Tibial nerve (tissue), 4 donors: ENCODE measurements around the gene TNIK. TPM values are rescaled to one million over a fixed set of nuclear protein-coding genes. Genes with fewer than 3 reads are reported as not detected.

Experiments used
- DNase-seq, 2 donors: peaks; one replicate each; pipeline ENCODE4 v3.0.0-alpha.2; 2019; ENCODE audit warnings: low spot score in 2 of 2
- H3K27ac ChIP-seq, 4 donors: fragments of 200-600 bp; sonication (generic) in 3 of 4; one replicate each; pipeline ENCODE4 v1.5.1; 2017 to 2019; ENCODE audit warnings: mild to moderate bottlenecking in 1 of 4
- H3K27me3 ChIP-seq, 2 donors: fragments of 200-600 bp; sonication (generic) in 1 of 2; one replicate each; pipeline versions ENCODE4 v1.5.1 to v1.6.0; 2017 to 2019
- H3K36me3 ChIP-seq, 3 donors: fragments of 200-600 bp; sonication (generic); one replicate each; pipeline ENCODE4 v1.5.1; 2018 to 2019
- H3K4me1 ChIP-seq, 4 donors: fragments of 200-600 bp; sonication (generic) in 3 of 4; one replicate each; pipeline ENCODE4 v1.5.1; 2017 to 2019
- H3K4me3 ChIP-seq, 4 donors: fragments of 200-600 bp; sonication (generic) in 3 of 4; one replicate each; pipeline ENCODE4 v1.5.1; 2017 to 2019; ENCODE audit warnings: mild to moderate bottlenecking in 1 of 4, moderate library complexity in 1 of 4
- H3K9me3 ChIP-seq, 4 donors: fragments of 200-600 bp; sonication (generic) in 3 of 4; one replicate each; pipeline ENCODE4 v1.5.1; 2017 to 2019
- CTCF ChIP-seq, 5 experiments: fragments of 200-600 bp in 3 of 5; fragments of 450-650 bp in 2 of 5; sonication (generic) in 3 of 5; IDR thresholded peaks; one replicate each; pipeline ENCODE4 v1.5.1; 2016 to 2019; ENCODE audit warnings: antibody characterized with exemption in 5 of 5, mild to moderate bottlenecking in 3 of 5, moderate library complexity in 2 of 5
- EP300 ChIP-seq, 2 donors: sonication (generic); formaldehyde crosslinking; IDR thresholded peaks; one replicate each; pipeline ENCODE4 v1.6.1; 2017; ENCODE audit warnings: antibody characterized with exemption in 2 of 2, mild to moderate bottlenecking in 1 of 2
- POLR2A ChIP-seq, 2 donors: fragments of 450-650 bp; IDR thresholded peaks; one replicate each; pipeline ENCODE4 v1.6.1; 2017; ENCODE audit warnings: antibody characterized with exemption in 2 of 2, mild to moderate bottlenecking in 2 of 2, moderate library complexity in 2 of 2
- WGBS, 2 donors: methylation state at CpG; one replicate each; pipeline ENCODE4 v1.1.5; 2018; 5-methylcytosine and 5-hydroxymethylcytosine counted together
- total RNA-seq, 4 donors: library from RNA; depleted of rRNA; stranded (reverse); fragments of >200 nt; gene quantifications; one replicate each; pipeline ENCODE4 v1.1.0, GENCODE V29; 2016

Gene TNIK
- total RNA-seq, 4 donors from 2014 or later, result 5.4 to 11.1 (median 7.5) TPM

GRCh38 chr3:171277456-171278298, 182.5 kb downstream of the TNIK start:
- no peak for DNase-seq
- Histone ChIP-seq H3K9me3 (peaks cover 0 to 4% (median 0%) of the 10 kb centered on the region in 4 donors), H3K4me3 (no peak overlapping the region), H3K36me3 (no peaks in the 10 kb centered on the region), H3K27me3 (no peaks in the 10 kb centered on the region), H3K4me1 (peaks cover 0 to 11% (median 0%) of the 10 kb centered on the region in 4 donors), H3K27ac (no peak overlapping the region)
- 83 to 84% methylated on average over 5 of the region's 5 CpGs for WGBS, 2 donors
- no peak for TF ChIP-seq CTCF (IDR thresholded peaks at IDR 0.05)
- TF ChIP-seq POLR2A (IDR thresholded peaks at IDR 0.05), result no peak
- TF ChIP-seq EP300 (IDR thresholded peaks at IDR 0.05), result no peak

- Histone ChIP-seq H3K27ac (no peak overlapping the region), H3K9me3 (peaks cover 0 to 11% (median 2%) of the 10 kb centered on the region in 4 donors), H3K36me3 (no peaks in the 10 kb centered on the region), H3K4me1 (peaks cover 0 to 4% (median 0%) of the 10 kb centered on the region in 4 donors), H3K27me3 (no peaks in the 10 kb centered on the region), H3K4me3 (no peak overlapping the region)
- 34 to 46% methylated on average over 3 of the region's 3 CpGs for WGBS, 2 donors
- no peak for DNase-seq
- TF ChIP-seq EP300 (IDR thresholded peaks at IDR 0.05), result no peak
- TF ChIP-seq CTCF (IDR thresholded peaks at IDR 0.05), result no peak
- TF ChIP-seq POLR2A (IDR thresholded peaks at IDR 0.05), result no peak
Measured at GRCh38 chr3:171276923-171277322, 183.3 kb downstream of the TNIK start.

GRCh38 chr3:171274222-171274621, 186.0 kb downstream of the TNIK start:
- WGBS, 2 donors, result 85 to 90% methylated on average over 1 of the region's 1 CpG
- no peak for TF ChIP-seq CTCF (IDR thresholded peaks at IDR 0.05)
- no peak for TF ChIP-seq POLR2A (IDR thresholded peaks at IDR 0.05)
- TF ChIP-seq EP300 (IDR thresholded peaks at IDR 0.05), result no peak
- no peak for DNase-seq

GRCh38 chr3:171270541-171270940, 189.7 kb downstream of the TNIK start:
- no peaks in the 10 kb centered on the region for H3K36me3 ChIP-seq
- no peak overlapping the region for H3K4me3 ChIP-seq
- TF ChIP-seq POLR2A (IDR thresholded peaks at IDR 0.05) (no peak), EP300 (IDR thresholded peaks at IDR 0.05) (no peak), CTCF (IDR thresholded peaks at IDR 0.05) (no peak)
- no peak overlapping the region for H3K27ac ChIP-seq
- 89 to 94% methylated on average over 2 of the region's 2 CpGs for WGBS, 2 donors
- no peaks in the 10 kb centered on the region for H3K27me3 ChIP-seq
- peaks cover 0 to 19% (median 0%) of the 10 kb centered on the region in 4 donors for H3K4me1 ChIP-seq
- no peak for DNase-seq
- H3K9me3 ChIP-seq, result peaks cover 0 to 11% (median 2%) of the 10 kb centered on the region in 4 donors

More at GRCh38 chr3:171274222-171274621, 186.0 kb downstream of the TNIK start:
- Histone ChIP-seq H3K9me3 (peaks cover 0 to 11% (median 2%) of the 10 kb centered on the region in 4 donors), H3K4me3 (no peak overlapping the region), H3K27me3 (no peaks in the 10 kb centered on the region), H3K36me3 (no peaks in the 10 kb centered on the region), H3K27ac (no peak overlapping the region), H3K4me1 (peaks cover 0 to 9% (median 0%) of the 10 kb centered on the region in 4 donors)

GRCh38 chr3:171269542-171269941, 190.7 kb downstream of the TNIK start:
- TF ChIP-seq POLR2A (IDR thresholded peaks at IDR 0.05) (no peak), EP300 (IDR thresholded peaks at IDR 0.05) (no peak), CTCF (IDR thresholded peaks at IDR 0.05) (no peak)
- H3K4me3 ChIP-seq, result no peak overlapping the region
- H3K27ac ChIP-seq, result no peak overlapping the region
- no peaks in the 10 kb centered on the region for H3K27me3 ChIP-seq
- H3K9me3 ChIP-seq, result peaks cover 0 to 11% (median 2%) of the 10 kb centered on the region in 4 donors
- DNase-seq, result no peak
- peaks cover 0 to 19% (median 0%) of the 10 kb centered on the region in 4 donors for H3K4me1 ChIP-seq
- H3K36me3 ChIP-seq, result no peaks in the 10 kb centered on the region
